Measurements from ENCODE around the gene PHACTR4. TPM values are rescaled to one million over a fixed set of nuclear protein-coding genes. Genes with fewer than 3 reads are reported as not detected.

The PHACTR4 gene
- total and polyA plus RNA-seq, 2 of the 13 experiments (the other 11 are each of a cell fraction or from before 2014, with no cell fraction given): 13.9 to 17.1 TPM

DNA sequence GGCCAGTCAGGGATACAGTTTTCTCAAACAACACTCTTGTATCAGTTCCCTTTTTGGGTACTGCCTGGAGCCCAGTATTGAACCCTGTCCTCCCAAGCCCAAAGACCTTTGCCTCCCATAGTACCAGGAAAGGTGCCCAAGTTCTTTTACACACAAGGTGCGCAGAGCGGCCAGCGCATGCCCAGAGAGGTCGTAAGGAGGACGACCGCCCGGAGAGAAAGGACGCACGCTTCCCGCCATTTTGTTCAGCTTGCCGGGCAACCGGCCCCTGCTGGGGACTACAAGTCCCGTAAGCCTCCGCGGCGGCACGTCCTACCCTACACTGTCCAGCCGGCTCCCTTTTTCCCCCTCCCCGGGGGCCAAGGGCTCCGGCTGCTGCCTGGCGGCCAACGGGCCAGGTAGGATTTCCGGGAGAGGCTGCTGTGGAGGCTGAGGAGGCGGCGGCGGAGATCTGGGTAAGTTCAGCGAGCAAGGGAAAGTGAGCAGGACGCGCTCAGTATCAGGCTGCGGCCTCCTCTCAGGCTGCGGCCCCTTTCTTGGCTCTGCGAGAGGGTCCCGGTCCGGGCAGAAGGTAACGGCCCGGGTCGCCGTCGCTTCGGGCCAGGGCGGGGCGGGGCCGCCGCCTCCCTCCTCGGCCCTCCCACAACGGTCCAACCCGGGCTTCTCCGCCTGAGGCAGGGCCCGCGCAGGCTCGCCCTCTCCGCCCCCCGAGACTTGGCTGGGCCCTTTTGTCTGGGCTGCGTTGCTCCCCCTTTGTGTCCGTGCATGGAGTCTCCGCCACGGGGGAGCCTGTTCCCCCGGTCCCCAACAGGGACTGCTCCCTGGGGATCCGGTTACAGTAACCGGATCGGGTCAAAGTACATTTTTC lies at the start of gene PHACTR4 (continued):
- TF ChIP-seq, protein P1, sequence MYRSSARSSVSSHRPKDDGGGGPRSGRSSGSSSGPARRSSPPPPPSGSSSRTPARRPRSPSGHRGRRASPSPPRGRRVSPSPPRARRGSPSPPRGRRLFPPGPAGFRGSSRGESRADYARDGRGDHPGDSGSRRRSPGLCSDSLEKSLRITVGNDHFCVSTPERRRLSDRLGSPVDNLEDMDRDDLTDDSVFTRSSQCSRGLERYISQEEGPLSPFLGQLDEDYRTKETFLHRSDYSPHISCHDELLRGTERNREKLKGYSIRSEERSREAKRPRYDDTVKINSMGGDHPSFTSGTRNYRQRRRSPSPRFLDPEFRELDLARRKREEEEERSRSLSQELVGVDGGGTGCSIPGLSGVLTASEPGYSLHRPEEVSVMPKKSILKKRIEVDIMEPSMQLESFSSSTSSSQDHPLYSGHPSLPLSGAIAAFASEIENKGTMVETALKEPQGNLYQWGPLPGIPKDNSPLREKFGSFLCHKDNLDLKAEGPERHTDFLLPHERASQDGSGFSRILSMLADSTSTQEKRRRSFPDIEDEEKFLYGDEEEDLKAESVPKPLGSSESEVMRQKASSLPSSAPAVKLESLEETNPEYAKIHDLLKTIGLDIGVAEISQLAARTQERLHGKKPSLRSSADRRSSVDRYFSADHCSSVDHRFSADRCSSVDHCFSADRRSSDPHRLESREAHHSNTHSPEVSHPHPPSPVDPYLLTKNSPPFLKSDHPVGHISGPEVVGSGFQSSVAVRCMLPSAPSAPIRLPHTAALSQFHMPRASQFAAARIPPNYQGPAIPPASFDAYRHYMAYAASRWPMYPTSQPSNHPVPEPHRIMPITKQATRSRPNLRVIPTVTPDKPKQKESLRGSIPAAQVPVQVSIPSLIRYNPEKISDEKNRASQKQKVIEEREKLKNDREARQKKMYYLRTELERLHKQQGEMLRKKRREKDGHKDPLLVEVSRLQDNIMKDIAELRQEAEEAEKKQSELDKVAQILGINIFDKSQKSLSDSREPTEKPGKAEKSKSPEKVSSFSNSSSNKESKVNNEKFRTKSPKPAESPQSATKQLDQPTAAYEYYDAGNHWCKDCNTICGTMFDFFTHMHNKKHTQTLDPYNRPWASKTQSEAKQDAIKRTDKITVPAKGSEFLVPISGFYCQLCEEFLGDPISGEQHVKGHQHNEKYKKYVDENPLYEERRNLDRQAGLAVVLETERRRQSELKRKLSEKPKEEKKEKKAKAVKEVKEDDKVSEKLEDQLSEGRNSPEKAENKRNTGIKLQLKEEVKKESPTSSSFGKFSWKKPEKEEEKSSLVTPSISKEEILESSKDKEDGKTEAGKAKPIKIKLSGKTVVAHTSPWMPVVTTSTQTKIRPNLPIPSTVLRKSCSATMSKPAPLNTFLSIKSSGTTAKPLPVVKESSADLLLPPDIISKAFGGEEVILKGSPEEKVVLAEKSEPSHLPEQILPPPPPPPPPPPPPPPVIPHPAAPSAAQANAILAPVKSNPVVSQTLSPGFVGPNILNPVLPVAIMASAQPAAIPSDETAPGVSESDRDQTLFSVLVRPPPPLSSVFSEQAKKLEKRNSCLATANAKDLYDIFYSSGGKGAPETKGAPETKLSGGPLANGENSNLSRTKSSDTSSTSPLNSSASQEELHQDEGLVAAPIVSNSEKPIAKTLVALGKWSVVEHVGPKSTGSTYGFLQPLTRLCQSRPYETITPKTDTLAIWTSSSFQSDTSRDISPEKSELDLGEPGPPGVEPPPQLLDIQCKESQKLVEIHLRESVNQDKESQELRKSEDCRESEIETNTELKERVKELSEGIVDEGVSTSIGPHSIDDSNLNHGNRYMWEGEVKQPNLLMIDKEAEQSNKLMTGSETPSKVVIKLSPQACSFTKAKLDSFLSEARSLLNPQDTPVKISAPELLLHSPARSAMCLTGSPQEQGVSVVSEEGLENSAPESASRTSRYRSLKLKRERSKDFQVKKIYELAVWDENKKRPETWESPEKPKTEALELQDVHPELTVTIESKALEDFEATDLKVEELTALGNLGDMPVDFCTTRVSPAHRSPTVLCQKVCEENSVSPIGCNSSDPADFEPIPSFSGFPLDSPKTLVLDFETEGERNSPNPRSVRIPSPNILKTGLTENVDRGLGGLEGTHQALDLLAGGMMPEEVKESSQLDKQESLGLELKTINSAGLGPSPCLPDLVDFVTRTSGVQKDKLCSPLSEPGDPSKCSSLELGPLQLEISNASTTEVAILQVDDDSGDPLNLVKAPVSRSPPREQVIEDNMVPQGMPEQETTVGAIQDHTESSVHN (CRISPR knock-in tag; IDR thresholded peaks at IDR 0.05): 0 out of 2 replicates have a peak, but pooled peaks have one; percentile 80
- TF ChIP-seq CREB1 (IDR thresholded peaks at IDR 0.05) (peak; percentile 49; the same call in 1 of the 2 replicates), CREB1 (CRISPR knock-in tag; IDR thresholded peaks at IDR 0.05) (peak; percentile 93), ZNF451 (CRISPR knock-in tag; IDR thresholded peaks at IDR 0.05) (peak; percentile 14; the same call in 1 of the 2 replicates), ZNF556 (CRISPR knock-in tag; IDR thresholded peaks at IDR 0.05; ENCODE audit: borderline replicate concordance) (peak; percentile 33; the same call in 1 of the 2 replicates), ZBTB21 (CRISPR knock-in tag; IDR thresholded peaks at IDR 0.05) (peak; percentile 60; the same call in 1 of the 2 replicates), MIER3 (CRISPR knock-in tag; IDR thresholded peaks at IDR 0.05; ENCODE audit: borderline replicate concordance) (peak; percentile 24; the same call in 1 of the 2 replicates), TAF15 (IDR thresholded peaks at IDR 0.05; ENCODE audit: low read depth, low read length, poor library complexity, severe bottlenecking) (peak; percentile 87), ZNF567 (CRISPR knock-in tag; IDR thresholded peaks at IDR 0.05; ENCODE audit: borderline replicate concordance) (no peak), REL (CRISPR knock-in tag; conservative IDR thresholded peaks at IDR 0.05) (peak; percentile 84; the same call in 1 of the 2 replicates), HIVEP1 (CRISPR knock-in tag; IDR thresholded peaks at IDR 0.05) (peak; percentile 77; the same call in 1 of the 2 replicates), SUZ12 (IDR thresholded peaks at IDR 0.05; ENCODE audit: low read depth, low read length) (peak; percentile 68), ZNF839 (CRISPR knock-in tag; IDR thresholded peaks at IDR 0.05; ENCODE audit: borderline replicate concordance) (0 out of 2 replicates have a peak, but pooled peaks have one; percentile 41), PHF21A (CRISPR knock-in tag; IDR thresholded peaks at IDR 0.05) (peak; percentile 58), SIN3A (IDR thresholded peaks at IDR 0.05; ENCODE audit: borderline replicate concordance, low read depth, low read length) (peak; percentile 76; the same call in 1 of the 2 replicates), HDAC2 (CRISPR knock-in tag; IDR thresholded peaks at IDR 0.05) (no peak; the same call in none of the 2 replicates), ZBTB1 (CRISPR knock-in tag; IDR thresholded peaks at IDR 0.05; ENCODE audit: borderline replicate concordance) (no peak; the same call in 1 of the 2 replicates)
- TF ChIP-seq, protein P2, sequence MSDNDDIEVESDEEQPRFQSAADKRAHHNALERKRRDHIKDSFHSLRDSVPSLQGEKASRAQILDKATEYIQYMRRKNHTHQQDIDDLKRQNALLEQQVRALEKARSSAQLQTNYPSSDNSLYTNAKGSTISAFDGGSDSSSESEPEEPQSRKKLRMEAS (IDR thresholded peaks at IDR 0.05): peak; percentile 73; the same call in 1 of the 2 replicates
- TF ChIP-seq, protein P3, sequence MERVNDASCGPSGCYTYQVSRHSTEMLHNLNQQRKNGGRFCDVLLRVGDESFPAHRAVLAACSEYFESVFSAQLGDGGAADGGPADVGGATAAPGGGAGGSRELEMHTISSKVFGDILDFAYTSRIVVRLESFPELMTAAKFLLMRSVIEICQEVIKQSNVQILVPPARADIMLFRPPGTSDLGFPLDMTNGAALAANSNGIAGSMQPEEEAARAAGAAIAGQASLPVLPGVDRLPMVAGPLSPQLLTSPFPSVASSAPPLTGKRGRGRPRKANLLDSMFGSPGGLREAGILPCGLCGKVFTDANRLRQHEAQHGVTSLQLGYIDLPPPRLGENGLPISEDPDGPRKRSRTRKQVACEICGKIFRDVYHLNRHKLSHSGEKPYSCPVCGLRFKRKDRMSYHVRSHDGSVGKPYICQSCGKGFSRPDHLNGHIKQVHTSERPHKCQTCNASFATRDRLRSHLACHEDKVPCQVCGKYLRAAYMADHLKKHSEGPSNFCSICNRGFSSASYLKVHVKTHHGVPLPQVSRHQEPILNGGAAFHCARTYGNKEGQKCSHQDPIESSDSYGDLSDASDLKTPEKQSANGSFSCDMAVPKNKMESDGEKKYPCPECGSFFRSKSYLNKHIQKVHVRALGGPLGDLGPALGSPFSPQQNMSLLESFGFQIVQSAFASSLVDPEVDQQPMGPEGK (CRISPR knock-in tag; IDR thresholded peaks at IDR 0.05): peak; percentile 93
